Liver (tissue), 9 donors: Measurements from ENCODE around the gene DNMT3A. TPM values are rescaled to one million over a fixed set of nuclear protein-coding genes. Genes with fewer than 3 reads are reported as not detected.
A peak's percentile ranks its signal among the peaks of the same experiment; 100 is the strongest.

Experiments used
- DNase-seq: peaks from one replicate; pipeline ENCODE4 v3.0.0-alpha.2; 2017; ENCODE audit warnings: low spot score
- H3K27ac ChIP-seq, 2 donors: one replicate each; pipeline ENCODE4 v1.7.0; 2013; ENCODE audit warnings: inconsistent platforms in 2 of 2, low read length in 2 of 2, control low read depth in 1 of 2, low read depth in 1 of 2, mild to moderate bottlenecking in 1 of 2
- H3K27me3 ChIP-seq, 4 donors: one replicate each; pipeline versions ENCODE4 v1.6.1 to v1.7.0; 2013; ENCODE audit warnings: low read length in 3 of 4, inconsistent platforms in 1 of 4, mild to moderate bottlenecking in 1 of 4, moderate library complexity in 1 of 4; ENCODE audit not compliant: control insufficient read depth in 4 of 4, insufficient read depth in 4 of 4
- H3K36me3 ChIP-seq, 4 donors: one replicate each; pipeline versions ENCODE4 v1.6.1 to v1.7.0; 2013; ENCODE audit warnings: low read length in 3 of 4, mild to moderate bottlenecking in 3 of 4, low read depth in 1 of 4, moderate library complexity in 1 of 4; ENCODE audit not compliant: control insufficient read depth in 4 of 4, insufficient read depth in 3 of 4
- H3K4me1 ChIP-seq, 4 donors: one replicate each; pipeline versions ENCODE4 v1.6.1 to v1.7.0; 2013; ENCODE audit warnings: low read length in 3 of 4, mild to moderate bottlenecking in 3 of 4, moderate library complexity in 1 of 4; ENCODE audit not compliant: control insufficient read depth in 4 of 4, insufficient read depth in 4 of 4
- H3K4me3 ChIP-seq, 3 donors: one replicate each; pipeline versions ENCODE4 v1.6.1 to v1.7.0; 2013; ENCODE audit warnings: low read length in 3 of 3, control low read depth in 1 of 3, low read depth in 1 of 3, mild to moderate bottlenecking in 1 of 3
- H3K9ac ChIP-seq, 2 donors: one replicate each; pipeline ENCODE4 v1.7.0; 2013; ENCODE audit warnings: low read length in 2 of 2, mild to moderate bottlenecking in 2 of 2, moderate library complexity in 2 of 2, control low read depth in 1 of 2, low read depth in 1 of 2
- H3K9me3 ChIP-seq, 4 donors: one replicate each; pipeline versions ENCODE4 v1.6.1 to v1.7.0; 2013; ENCODE audit warnings: low read length in 3 of 4; ENCODE audit not compliant: control insufficient read depth in 4 of 4
- ATF3 ChIP-seq: IDR thresholded peaks from 2 replicates; pipeline ENCODE4 v1.6.1; 2016; ENCODE audit warnings: antibody characterized with exemption
- CTCF ChIP-seq: fragments of 150-350 bp; IDR thresholded peaks from 2 replicates; pipeline ENCODE4 v1.5.1; 2017; ENCODE audit warnings: improper control_type of control experiment, low read depth, low read length; ENCODE audit not compliant: missing input control
- EGR1 ChIP-seq, 2 donors: IDR thresholded peaks; 2 replicates each; pipeline ENCODE4 v1.6.1; 2016 to 2018; ENCODE audit warnings: antibody characterized with exemption in 2 of 2, low read depth in 2 of 2
- FOXA1 ChIP-seq: IDR thresholded peaks from 2 replicates; pipeline ENCODE4 v1.6.1; 2016; ENCODE audit warnings: antibody characterized with exemption
- GABPA ChIP-seq, 2 donors: IDR thresholded peaks in 1 of 2; conservative IDR thresholded peaks in 1 of 2; 2 replicates each; pipeline ENCODE4 v1.6.1; 2016; ENCODE audit warnings: antibody characterized with exemption in 2 of 2, mild to moderate bottlenecking in 1 of 2, moderate library complexity in 1 of 2
- HNF4A ChIP-seq, 2 donors: conservative IDR thresholded peaks; 2 replicates each; pipeline ENCODE4 v1.6.1; 2016; ENCODE audit warnings: antibody characterized with exemption in 2 of 2, mild to moderate bottlenecking in 2 of 2
- HNF4G ChIP-seq: IDR thresholded peaks from 2 replicates; pipeline ENCODE4 v1.6.1; 2016; ENCODE audit warnings: antibody characterized with exemption
- JUND ChIP-seq, 2 donors: IDR thresholded peaks; 2 replicates each; pipeline ENCODE4 v1.6.1; 2016; ENCODE audit warnings: antibody characterized with exemption in 2 of 2
- NR2F2 ChIP-seq: IDR thresholded peaks from 2 replicates; pipeline ENCODE4 v1.6.1; 2016; ENCODE audit warnings: antibody characterized with exemption
- RAD21 ChIP-seq, 2 donors: IDR thresholded peaks; 2 replicates each; pipeline ENCODE4 v1.6.1; 2016; ENCODE audit warnings: antibody characterized with exemption in 2 of 2, mild to moderate bottlenecking in 2 of 2
- RXRA ChIP-seq, 2 donors: IDR thresholded peaks; 2 replicates each; pipeline ENCODE4 v1.6.1; 2017 to 2018; ENCODE audit warnings: antibody characterized with exemption in 2 of 2, mild to moderate bottlenecking in 1 of 2
- SP1 ChIP-seq: IDR thresholded peaks from 2 replicates; pipeline ENCODE4 v1.6.1; 2018; ENCODE audit warnings: antibody characterized with exemption, mild to moderate bottlenecking
- TAF1 ChIP-seq: conservative IDR thresholded peaks from 2 replicates; pipeline ENCODE4 v1.6.1; 2016; ENCODE audit warnings: antibody characterized with exemption, mild to moderate bottlenecking
- ZBTB33 ChIP-seq: IDR thresholded peaks from 2 replicates; pipeline ENCODE4 v1.6.1; 2016; ENCODE audit warnings: antibody characterized with exemption
- WGBS: extraction: QIAGEN DNeasy Blood & Tissue Kit; methylation state at CpG from one replicate; pipeline ENCODE4 v1.1.7; 2013; 5-methylcytosine and 5-hydroxymethylcytosine counted together
- polyA plus RNA-seq, 2 donors: library from polyadenylated mRNA; stranded (reverse) in 1 of 2; unstranded in 1 of 2; fragments of 200-250 nt in 1 of 2; fragments of >200 nt in 1 of 2; fragmentation: Nextera tagmentation in 1 of 2; extraction: Ambion mirVana in 1 of 2; gene quantifications; one replicate each; pipeline versions ENCODE4 v1.2.1 to v1.2.3, GENCODE V29; 2013 to 2015
- total RNA-seq, 2 donors: library from RNA; depleted of rRNA; stranded (reverse); fragments of >200 nt; gene quantifications; one replicate each; pipeline ENCODE4 v1.2.3, GENCODE V29; 2014
- TF ChIP-seq, protein P1 (sequence below): IDR thresholded peaks from 2 replicates; pipeline ENCODE4 v1.6.1; 2016; ENCODE audit warnings: antibody characterized with exemption, mild to moderate bottlenecking
- donor health status: healthy.
- donor health status: healthy.
- donor health status: healthy.
- donor health status: healthy.
- donor health status: healthy.

The DNMT3A gene
- total and polyA plus RNA-seq, 4 donors = 3.5 to 24.2 (median 8.1) TPM

DNA sequence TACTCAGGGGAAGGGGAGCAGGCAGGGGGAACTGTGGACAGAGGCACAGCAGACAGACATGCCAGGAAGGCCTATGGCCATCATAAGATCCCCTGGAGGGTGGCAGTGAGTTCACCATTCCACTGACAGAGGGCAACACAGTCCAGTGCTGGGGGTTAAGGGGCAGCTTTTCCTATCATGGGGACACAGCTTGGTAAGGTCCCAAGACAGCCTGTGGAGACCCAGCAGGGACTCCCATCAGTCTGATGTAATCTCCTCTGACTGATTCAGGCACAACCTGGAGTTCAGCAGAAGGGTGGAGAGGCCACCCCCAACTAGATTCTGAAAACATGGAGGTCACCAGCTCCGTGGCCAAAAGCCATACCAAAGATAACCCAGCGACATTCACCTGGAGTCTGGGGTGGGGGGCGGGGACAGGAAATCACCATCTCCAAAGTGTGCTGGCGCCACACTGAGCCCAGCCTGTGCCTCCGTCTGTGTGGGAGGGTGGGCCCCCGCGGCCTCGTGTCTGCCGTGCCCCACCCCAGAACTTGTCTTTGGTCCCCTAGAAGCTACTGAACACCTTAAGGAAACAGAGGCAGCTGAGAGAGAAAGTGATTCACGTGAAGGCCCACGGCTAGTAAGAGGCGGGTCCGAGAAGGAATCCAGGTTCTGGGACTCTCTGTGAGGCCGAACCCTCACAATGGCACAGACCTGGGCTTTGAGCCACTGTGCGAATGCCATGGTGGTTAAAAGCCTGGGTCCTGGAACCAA lies 28.6 kb downstream of the DNMT3A start:
- TF ChIP-seq EGR1 (IDR thresholded peaks at IDR 0.05; ENCODE audit: low read depth in 2 of 2) = no peak
- no peak for TF ChIP-seq ATF3
- TF ChIP-seq HNF4G = no peak
- no peak for TF ChIP-seq GABPA (IDR thresholded peaks at IDR 0.05 in 1 of 2, conservative IDR thresholded peaks at IDR 0.05 in 1 of 2)
- no peak for TF ChIP-seq ZBTB33
- no peak for TF ChIP-seq SP1
- TF ChIP-seq, protein P1, sequence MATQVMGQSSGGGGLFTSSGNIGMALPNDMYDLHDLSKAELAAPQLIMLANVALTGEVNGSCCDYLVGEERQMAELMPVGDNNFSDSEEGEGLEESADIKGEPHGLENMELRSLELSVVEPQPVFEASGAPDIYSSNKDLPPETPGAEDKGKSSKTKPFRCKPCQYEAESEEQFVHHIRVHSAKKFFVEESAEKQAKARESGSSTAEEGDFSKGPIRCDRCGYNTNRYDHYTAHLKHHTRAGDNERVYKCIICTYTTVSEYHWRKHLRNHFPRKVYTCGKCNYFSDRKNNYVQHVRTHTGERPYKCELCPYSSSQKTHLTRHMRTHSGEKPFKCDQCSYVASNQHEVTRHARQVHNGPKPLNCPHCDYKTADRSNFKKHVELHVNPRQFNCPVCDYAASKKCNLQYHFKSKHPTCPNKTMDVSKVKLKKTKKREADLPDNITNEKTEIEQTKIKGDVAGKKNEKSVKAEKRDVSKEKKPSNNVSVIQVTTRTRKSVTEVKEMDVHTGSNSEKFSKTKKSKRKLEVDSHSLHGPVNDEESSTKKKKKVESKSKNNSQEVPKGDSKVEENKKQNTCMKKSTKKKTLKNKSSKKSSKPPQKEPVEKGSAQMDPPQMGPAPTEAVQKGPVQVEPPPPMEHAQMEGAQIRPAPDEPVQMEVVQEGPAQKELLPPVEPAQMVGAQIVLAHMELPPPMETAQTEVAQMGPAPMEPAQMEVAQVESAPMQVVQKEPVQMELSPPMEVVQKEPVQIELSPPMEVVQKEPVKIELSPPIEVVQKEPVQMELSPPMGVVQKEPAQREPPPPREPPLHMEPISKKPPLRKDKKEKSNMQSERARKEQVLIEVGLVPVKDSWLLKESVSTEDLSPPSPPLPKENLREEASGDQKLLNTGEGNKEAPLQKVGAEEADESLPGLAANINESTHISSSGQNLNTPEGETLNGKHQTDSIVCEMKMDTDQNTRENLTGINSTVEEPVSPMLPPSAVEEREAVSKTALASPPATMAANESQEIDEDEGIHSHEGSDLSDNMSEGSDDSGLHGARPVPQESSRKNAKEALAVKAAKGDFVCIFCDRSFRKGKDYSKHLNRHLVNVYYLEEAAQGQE = no peak
- no peak for TF ChIP-seq RAD21 (IDR thresholded peaks at IDR 0.05)
- TF ChIP-seq HNF4A (conservative IDR thresholded peaks at IDR 0.05) = no peak
- TF ChIP-seq NR2F2 = no peak
- TF ChIP-seq CTCF = no peak
- no peak for TF ChIP-seq FOXA1
- Histone ChIP-seq H3K27ac (no peak overlapping the region), H3K9ac (no peak overlapping the region), H3K27me3 (no peaks in the 10 kb centered on the region), H3K4me1 (peaks cover 8 to 50% (median 33%) of the 10 kb centered on the region in 4 donors), H3K4me3 (no peak overlapping the region), H3K36me3 (peaks cover 0 to 4% (median 1%) of the 10 kb centered on the region in 4 donors), H3K9me3 (no peaks in the 10 kb centered on the region)
- no peak for DNase-seq
- 88% methylated on average over 15 of the region's 15 CpGs for WGBS

DNA sequence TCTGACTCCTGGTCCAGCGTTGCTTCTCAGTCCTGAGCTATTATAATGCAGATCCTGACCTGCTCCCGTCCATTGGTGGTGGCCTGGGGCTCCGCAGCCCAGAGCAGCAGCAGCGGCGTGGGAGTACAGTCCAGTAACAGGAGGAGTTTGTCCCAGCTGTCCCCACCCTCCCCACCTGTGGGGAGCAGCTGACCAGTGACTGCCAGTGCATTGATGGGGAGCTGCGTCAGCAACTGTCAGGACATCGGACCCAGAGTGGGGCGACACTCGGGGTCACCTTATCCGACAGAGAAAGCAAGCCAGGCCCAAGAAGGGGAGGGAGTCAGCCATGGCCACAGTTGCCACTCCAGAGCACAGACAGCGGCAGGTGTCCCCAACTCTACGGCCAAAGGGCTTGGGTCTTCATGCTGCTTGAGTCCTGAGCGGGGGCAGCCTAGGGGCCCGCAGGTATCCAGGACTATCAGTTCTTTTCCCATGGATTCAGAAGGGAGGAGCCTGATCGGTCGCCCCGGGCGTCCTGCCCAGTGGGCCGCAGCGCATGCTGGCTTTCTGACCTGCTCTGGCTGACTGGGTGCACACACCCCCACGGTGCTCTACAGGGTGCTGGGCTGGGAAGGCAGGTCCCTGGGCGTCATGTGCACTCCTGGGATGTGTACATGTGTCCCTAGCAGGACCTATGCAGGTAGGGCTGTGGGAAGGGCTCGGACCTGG lies 29.7 kb downstream of the DNMT3A start:
- TF ChIP-seq JUND (IDR thresholded peaks at IDR 0.05) (no peak), HNF4G (no peak), CTCF (no peak), HNF4A (conservative IDR thresholded peaks at IDR 0.05) (no peak), FOXA1 (no peak), TAF1 (no peak), RXRA (IDR thresholded peaks at IDR 0.05) (peak in 1 of 2 donors; percentile 5)
- H3K4me3 ChIP-seq = no peak overlapping the region
- H3K4me1 ChIP-seq = peaks cover 8 to 50% (median 33%) of the 10 kb centered on the region in 4 donors
- H3K9ac ChIP-seq = no peak overlapping the region
- H3K9me3 ChIP-seq = no peaks in the 10 kb centered on the region
- peaks cover 0 to 4% (median 1%) of the 10 kb centered on the region in 4 donors for H3K36me3 ChIP-seq
- no peak for DNase-seq
- peak overlapping the region; percentile 58 to 68 for H3K27ac ChIP-seq
- 78% methylated on average over 23 of the region's 23 CpGs for WGBS
- no peaks in the 10 kb centered on the region for H3K27me3 ChIP-seq
